ENCODE measurements around the gene ATAD3C.

DNA sequence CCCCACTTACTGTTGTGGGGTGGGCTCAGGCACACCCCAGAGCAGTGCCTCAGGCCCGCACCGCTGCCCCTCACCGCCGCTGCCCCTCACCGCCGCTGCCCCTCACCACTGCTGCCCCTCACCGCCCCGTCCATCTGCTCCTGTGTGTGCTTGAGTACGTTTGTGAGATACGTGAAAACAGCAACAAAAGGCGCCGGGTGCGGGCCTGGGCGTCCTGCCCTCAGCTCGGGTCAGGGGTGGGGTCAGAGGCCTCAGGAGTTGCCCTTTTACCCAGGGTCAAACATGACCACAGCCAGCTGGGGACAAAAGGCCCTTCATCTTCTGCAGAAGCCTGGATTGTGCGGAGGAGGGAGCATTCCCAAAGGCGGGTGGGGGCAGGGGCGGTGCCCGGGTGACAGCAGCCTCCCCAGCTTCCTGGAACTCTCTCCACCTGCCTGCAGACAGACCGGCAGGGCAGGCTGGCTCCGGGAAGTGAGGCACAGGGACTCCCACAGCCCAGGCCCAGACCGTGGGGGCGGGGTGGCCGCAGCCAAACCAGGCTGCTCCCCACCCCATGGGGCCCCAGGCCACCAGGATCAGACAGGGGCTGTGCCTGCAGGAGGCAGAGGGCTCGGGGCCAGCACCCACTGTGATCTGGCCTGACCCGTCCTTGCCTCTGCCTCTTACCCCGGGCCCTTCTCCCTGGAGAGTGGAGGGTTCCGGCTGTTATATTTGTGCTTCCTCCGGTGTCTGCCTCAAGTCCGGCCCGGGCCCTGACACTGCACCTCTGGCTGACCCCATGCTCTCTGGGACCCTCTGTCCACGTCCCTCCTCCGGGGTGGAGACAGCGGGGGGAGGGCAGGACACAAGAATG, 16.3 kb upstream of the ATAD3C start:
- TF ChIP-seq, protein P1, sequence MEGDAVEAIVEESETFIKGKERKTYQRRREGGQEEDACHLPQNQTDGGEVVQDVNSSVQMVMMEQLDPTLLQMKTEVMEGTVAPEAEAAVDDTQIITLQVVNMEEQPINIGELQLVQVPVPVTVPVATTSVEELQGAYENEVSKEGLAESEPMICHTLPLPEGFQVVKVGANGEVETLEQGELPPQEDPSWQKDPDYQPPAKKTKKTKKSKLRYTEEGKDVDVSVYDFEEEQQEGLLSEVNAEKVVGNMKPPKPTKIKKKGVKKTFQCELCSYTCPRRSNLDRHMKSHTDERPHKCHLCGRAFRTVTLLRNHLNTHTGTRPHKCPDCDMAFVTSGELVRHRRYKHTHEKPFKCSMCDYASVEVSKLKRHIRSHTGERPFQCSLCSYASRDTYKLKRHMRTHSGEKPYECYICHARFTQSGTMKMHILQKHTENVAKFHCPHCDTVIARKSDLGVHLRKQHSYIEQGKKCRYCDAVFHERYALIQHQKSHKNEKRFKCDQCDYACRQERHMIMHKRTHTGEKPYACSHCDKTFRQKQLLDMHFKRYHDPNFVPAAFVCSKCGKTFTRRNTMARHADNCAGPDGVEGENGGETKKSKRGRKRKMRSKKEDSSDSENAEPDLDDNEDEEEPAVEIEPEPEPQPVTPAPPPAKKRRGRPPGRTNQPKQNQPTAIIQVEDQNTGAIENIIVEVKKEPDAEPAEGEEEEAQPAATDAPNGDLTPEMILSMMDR (IDR thresholded peaks at IDR 0.05): no peak
- TF ChIP-seq POLR2A (IDR thresholded peaks at IDR 0.05): no peak

All from vagina (tissue), 2 donors.